Stimulated activated CD8-positive, alpha-beta memory T cell treated with anti-CD3 and anti-CD28 coated beads, Interleukin-4, amount 100 ng/mL, for 48 hours (primary cell): ENCODE measurements around the gene FCGR1A.
"Not testable (repeated sequence)": the region's sequence is repeated elsewhere in the genome, so short reads cannot be mapped to it uniquely, and the experiment has no call there.

Source experiments
- DNase-seq: peaks from one replicate; pipeline ENCODE4 v3.0.0-alpha.2; 2020

The FCGR1A gene

GRCh38 chr1:149778313-149778712 lies 4.2 kb upstream of the FCGR1A start:
- not testable (repeated sequence) for DNase-seq

DNA sequence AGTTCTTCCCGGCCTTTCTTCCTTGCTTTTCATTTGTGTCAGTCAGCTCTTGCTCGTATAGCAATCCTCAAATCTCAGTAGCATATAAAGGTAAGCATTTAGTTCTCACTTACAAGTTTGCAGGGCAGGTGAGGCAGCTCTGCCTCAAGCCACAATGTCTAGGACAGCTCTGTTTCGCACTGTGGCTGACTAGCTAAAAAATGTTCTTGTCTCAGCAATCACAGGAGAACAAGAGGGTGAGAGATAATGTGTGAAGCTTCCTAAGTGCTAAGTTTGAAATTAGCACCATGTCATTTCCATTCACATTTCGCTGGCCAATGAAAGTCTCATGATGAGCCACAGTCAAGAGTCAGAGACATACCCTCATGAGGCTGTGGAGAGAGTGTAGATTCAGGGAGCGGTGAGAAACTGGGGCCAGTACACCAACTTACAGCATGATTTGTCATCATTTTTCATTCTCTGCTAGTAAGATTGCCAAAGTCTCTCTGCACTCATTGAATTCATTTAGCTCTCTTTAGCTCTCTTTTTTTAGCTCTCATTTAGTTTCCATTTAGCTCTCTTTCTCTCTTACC lies 995 bp upstream of the FCGR1A start:
- DNase-seq = peak; percentile 40

DNA sequence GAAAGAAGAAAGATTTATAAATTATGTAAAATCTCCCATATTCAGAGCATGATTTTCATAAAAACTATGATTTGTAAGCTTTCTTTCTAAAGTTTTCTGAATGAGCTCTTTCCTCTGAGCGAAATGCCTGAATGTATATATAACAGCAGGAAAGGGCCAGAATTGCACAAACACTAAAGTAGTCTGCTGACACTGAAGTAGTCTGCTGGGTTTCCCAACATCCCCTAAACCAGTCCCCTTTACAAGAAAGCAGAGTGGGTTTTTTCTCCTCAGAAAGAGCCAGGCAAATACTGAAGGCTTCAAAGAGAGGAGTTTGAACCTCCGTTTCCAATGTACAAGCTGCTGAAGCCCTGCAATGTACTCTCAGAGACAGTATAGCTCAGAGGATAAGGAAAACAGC lies 795 bp downstream of the FCGR1A start:
- not testable (repeated sequence) for DNase-seq

- not testable (repeated sequence) for DNase-seq
Observed at GRCh38 chr1:149783868-149784267, 1.4 kb downstream of the FCGR1A start.

DNA sequence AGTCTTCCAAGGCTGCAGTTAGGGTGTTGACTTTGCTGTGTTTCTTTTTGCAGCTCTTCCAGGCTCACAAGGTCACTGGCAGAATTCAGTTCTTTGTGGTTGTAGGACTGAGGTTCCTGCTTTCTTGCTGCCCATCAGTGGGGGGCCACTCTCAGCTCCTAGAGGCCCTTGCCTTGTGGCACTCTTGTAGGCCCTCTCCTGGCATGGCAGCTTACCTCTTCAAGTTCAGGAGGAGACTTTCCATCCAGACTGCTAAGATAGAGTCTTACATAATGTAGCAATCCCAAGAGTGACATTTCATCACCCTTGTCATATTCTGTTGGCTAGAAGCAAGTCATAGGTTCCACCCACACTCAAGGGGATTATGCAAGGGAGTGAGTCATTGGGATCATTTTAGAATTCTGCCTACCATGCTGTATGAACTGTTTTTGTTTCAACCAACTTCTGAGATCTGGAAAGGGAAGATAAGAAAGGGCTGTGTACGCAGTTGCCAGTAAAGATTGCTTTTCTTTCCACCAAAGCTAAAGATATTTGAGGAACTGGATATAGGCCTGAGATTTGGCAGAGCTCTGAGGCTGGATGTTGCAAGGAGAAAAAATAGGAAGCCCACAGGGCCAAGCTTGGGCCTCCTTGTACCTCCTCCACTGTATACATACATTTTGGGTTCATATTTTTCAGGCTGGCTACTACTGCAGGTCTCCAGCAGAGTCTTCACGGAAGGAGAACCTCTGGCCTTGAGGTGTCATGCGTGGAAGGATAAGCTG lies 5.4 kb downstream of the FCGR1A start:
- DNase-seq = not testable (repeated sequence)

GRCh38 chr1:149792502-149792901 lies 10.0 kb downstream of the FCGR1A start:
- peak; percentile 66 for DNase-seq

DNA sequence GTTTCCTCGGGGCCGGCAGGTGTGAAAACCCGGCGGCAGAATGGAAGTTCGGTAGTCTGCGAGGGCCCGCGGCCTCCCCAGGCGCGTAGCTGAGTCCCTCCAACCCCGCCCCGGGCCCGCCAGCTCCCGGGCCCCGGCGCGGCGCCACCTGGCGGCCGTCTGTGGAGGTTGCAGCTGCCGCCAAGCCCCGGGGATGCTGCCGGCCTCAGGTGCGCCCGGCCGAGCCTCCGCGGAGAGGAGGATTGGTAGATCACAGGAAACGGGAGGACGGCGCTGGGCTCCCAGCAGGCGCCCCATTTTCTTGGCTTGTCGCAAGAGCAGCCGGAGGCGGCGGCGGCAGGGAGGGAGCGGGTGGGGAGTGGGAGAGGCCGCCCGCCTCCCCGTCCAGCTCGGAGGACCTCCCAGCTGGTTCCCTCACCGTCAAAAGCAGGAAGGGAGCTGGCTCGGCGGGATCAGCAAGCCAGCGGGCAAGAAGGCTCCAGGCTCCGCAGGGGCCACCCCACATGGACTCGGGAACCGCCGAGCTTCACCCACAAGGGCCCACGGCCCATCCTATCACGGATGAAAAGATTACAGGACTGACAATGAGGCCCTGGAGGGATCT lies 10.5 kb downstream of the FCGR1A start:
- DNase-seq = peak; percentile 89

DNA sequence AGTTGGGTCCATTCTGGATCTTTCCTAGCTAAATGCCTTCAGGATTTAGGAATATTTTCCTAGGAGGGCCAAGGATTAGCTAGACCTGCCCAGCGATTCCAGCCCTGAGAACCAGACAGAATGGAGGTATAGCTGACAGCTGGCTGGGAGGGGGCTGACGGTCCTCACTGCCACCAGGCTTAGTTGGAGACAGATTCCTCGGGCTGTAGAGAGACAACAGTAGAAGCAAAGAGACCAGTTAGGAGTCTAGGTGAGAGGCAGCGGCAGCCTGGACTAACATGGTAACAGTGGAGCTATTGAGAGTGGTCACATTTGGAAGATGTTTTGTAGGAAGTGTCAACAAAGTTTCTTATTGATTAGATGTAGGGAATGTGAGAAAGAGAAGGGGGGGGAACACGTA lies 11.4 kb downstream of the FCGR1A start:
- DNase-seq = not testable (repeated sequence)

- DNase-seq = not testable (repeated sequence)
Observed at GRCh38 chr1:149801628-149802027, 19.1 kb downstream of the FCGR1A start.

- not testable (repeated sequence) for DNase-seq
Observed at GRCh38 chr1:149804417-149805080, 22.1 kb downstream of the FCGR1A start.

DNA sequence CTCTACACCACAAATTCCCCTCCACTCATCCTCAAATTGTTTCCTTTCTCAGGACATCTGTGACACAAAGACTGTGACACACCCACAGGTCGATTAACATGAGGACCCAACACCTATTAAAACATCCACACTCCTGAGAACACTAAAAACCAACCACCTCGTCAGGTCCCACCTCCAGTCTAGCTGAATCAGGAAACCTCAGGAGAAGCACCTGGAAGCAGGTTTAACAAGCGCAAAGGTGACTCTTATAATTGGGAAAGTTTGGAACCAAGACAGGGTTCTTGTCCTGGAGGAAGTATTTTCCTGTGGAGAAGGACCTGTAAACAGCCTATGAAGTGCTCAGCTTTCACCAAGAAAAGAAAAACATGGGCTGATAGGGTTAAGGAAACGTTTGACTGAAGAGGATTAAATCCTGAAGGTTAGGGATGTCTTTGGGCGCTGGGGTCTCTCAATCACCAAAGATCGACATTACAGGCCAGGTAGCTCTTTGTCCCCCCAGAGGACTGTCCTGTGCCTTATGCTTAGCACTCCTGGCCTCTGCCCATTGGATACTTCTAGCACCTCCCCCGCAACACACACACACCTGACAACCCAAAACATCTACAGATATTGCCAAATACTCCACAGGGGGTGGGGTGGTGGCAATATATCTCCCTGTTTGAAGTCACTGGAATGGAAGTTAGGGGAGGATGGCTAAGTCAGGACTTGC lies 28.4 kb downstream of the FCGR1A start:
- DNase-seq = not testable (repeated sequence)

DNA sequence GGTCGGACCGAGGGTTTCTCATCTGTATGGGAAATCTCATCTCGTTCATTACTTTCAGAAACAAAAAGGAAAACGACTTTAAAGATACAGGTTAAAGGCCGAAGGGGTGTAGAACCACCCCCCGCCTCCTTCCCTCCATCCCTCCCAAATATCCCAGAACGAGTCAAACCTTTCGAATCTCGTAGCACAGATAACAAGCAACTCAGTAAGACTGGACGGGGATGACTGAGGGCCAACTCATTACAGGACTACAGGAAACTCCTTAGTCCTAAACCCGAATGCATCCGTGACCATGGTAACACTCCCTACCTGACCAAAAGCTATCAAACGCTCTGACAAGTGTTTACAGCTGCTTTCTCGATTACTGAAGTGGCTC lies 29.0 kb downstream of the FCGR1A start:
- peak; percentile 52 for DNase-seq

DNA sequence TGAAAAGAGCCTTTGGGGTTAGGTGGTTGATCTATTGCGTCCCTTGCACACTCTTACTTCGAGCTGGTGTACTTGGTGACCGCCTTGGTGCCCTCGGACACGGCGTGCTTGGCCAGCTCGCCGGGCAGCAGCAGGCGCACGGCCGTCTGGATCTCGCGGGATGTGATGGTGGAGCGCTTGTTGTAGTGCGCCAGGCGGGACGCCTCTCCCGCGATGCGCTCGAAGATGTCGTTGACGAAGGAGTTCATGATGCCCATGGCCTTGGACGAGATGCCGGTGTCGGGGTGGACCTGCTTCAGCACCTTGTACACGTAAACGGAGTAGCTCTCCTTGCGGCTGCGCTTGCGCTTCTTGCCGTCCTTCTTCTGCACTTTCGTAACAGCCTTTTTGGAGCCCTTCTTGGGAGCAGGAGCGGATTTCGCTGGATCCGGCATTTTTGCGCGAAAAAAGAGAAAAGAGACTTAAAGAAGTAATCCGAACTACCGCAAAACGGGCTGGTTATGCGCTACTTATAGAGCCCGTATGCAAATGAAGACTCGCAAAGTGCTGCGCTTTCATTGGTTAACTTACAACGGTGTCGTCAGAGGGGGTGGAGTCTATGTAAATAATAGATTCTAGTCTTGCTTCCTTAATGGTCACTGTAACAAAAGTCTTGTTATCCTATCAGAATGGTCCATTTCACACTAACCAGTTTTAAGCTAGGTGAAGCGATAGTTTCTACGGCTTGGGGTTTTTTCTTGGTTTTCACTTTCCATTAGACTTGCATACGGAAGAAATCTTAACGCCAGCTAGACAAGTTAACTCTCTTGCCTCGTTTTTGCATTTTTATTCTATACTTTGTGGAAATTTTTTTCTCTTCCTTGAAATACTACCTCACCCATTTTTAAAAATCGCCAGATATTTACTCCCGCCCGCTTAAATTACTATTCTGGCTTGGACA lies 29.7 kb downstream of the FCGR1A start:
- DNase-seq = peak; percentile 83

DNA sequence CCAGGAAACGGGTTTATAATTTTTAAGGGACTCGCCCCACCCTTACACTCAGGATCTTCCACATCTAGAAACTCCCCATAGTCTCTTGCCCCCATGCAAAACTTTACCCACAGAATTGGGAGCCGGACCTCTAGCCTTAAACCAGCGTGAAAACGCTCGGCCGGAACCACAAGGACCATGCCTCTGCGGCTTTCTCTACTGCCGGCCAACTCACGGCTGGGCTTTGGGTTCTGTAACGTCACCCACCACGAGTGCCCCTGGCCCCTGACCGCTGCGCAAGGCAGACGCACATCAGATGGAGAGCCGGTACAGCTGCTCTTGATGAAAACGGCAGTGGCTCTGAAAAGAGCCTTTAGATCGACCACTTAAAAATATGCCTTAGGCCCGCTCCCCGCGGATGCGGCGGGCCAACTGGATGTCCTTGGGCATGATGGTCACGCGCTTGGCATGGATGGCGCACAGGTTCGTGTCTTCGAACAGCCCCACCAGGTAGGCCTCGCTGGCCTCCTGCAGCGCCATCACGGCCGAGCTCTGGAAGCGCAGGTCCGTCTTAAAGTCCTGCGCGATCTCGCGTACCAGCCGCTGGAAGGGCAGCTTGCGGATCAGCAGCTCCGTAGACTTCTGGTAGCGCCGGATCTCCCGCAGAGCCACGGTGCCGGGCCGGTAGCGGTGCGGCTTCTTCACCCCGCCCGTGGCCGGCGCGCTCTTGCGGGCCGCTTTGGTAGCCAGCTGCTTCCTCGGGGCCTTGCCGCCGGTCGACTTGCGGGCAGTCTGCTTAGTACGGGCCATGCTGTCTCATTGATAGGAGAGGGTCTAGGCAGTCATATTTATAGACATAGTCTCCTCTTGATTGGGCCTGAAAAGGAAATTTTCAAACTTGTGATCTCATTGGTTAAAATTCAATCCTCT lies 30.7 kb downstream of the FCGR1A start:
- peak; percentile 72 for DNase-seq

DNA sequence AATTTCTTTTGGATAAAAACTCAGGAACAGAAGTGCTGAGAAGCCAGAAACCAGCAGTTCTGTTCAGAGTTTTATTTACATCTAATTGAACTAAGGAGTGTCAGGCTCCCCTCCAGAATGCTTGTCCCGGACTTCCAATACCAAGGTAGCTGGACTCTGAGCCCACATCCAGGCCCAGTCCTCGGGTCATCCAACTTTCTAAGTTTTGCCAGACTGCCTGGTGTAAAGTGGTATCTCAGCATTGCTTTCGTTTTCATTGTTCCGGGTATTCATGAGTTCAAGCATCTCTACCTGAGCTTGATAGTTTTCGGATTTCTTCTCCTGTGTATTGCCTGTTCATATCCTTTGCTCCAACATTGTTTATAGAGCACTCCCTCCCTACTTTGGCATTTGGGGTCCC lies 37.9 kb downstream of the FCGR1A start:
- DNase-seq = not testable (repeated sequence)

- DNase-seq = not testable (repeated sequence)
Observed at GRCh38 chr1:149826555-149826954, 44.1 kb downstream of the FCGR1A start.

DNA sequence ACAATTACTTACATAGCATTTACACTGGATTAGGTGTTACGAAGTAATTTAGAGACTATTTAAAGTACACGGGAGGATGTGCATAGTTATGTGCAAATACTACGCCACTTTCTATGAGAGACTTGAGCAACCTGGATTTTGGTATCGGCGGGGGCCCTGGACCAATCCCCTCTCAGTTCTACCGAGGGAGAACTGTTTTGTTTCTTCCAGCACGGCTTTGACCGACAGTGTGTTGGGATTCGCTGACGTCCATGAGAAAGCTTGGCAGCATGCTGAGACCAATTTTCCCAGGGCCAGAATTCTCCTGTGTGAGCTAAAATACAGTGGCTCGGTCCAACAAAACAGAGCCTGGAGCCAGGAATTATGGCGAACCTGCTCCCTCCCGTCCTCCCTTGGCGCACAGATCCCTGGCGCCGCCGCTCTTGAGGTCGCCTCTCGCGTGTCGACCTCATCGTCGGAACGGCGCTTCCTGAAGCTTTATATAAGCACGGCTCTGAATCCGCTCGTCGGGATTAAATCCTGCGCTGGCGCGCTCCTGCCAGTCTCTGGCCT lies 49.3 kb downstream of the FCGR1A start:
- DNase-seq = not testable (repeated sequence)

- not testable (repeated sequence) for DNase-seq
Observed at GRCh38 chr1:149832316-149833126, 50.0 kb downstream of the FCGR1A start.

DNA sequence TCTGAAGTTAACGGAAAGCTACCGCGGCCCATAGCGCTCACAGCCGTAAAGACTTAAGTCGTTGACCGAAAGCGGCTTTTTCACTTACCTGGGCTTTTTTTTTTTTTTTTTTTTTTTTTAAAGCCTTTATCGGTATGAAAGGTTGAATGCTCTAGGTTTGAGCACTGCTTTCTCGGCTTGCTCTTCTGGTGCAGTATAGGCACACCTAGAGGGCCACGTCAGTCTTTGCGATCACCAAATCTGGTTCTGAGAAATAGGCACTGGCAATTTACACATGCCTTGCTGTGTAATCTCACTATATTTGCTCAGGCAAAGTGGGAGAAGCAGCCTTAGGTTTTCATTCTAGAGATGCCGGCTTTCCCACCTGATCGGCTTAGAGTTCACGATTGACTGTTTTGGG lies 50.6 kb downstream of the FCGR1A start:
- not testable (repeated sequence) for DNase-seq
